C4-2B (cell line): ENCODE data around the gene CAMK1D.
"Not testable (repeated sequence)": the region's sequence is repeated elsewhere in the genome, so short reads cannot be mapped to it uniquely, and the experiment has no call there.

Experiments
- H3K27ac ChIP-seq: fragments of 450-650 bp; 2 replicates; pipeline ENCODE4 v1.5.1; 2017
- ZFX ChIP-seq: fragments of 450-650 bp; IDR thresholded peaks from 2 replicates; pipeline ENCODE4 v1.6.1; 2017
- TF ChIP-seq, protein P1 (sequence below): fragments of 450-650 bp; conservative IDR thresholded peaks from 2 replicates; pipeline ENCODE4 v1.5.1; 2017; ENCODE audit warnings: mild to moderate bottlenecking

The CAMK1D gene

DNA sequence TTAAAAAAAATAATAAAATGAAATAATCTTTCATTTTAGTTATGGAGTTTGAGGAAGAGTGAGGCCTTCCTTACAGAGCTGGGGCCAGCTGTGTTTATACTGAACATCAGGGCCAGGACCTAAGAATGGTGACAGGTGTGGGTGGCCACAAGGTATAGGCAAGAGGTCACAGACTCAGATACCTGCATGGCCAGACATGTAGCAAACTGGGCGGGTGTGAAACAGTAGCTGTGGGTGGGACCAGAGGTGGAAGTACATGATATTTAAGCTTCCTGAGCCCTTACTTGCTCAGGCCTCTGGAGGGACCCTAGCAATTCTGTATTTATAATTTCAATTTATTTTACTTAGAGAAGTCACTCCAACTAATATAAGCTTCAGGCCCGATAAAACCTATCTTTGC is 27.7 kb upstream of the CAMK1D start:
- no peak overlapping the region for H3K27ac ChIP-seq
- TF ChIP-seq, protein P1, sequence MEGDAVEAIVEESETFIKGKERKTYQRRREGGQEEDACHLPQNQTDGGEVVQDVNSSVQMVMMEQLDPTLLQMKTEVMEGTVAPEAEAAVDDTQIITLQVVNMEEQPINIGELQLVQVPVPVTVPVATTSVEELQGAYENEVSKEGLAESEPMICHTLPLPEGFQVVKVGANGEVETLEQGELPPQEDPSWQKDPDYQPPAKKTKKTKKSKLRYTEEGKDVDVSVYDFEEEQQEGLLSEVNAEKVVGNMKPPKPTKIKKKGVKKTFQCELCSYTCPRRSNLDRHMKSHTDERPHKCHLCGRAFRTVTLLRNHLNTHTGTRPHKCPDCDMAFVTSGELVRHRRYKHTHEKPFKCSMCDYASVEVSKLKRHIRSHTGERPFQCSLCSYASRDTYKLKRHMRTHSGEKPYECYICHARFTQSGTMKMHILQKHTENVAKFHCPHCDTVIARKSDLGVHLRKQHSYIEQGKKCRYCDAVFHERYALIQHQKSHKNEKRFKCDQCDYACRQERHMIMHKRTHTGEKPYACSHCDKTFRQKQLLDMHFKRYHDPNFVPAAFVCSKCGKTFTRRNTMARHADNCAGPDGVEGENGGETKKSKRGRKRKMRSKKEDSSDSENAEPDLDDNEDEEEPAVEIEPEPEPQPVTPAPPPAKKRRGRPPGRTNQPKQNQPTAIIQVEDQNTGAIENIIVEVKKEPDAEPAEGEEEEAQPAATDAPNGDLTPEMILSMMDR = no peak
- TF ChIP-seq ZFX = no peak

DNA sequence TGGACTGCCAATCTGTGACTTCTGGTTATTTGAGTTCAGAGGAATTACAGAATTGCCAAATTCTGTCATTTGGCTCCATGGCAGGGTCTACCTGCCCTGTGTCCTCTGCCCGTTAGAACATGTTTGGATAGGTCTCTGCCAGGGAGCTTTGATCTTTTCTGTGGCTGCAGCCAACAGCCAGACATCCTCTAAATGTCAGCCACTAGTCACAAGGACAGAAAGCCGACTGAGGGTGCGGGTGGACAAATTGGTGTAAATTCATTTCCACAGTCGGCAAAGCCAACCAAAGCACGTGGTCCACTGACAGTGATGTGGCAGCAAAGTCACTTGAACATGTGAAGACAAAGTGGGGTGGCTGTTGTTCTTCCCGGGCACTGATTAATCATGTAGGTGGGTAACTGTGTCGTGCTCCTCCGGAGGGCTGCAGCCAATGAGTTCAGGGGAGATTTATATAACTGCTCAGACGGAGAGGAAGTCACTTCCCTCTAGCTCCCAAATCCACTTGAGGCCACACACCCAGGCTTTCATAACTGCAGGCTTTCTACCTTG is 26.7 kb upstream of the CAMK1D start:
- no peak overlapping the region for H3K27ac ChIP-seq
- TF ChIP-seq, protein P1 = no peak
- TF ChIP-seq ZFX = no peak

DNA sequence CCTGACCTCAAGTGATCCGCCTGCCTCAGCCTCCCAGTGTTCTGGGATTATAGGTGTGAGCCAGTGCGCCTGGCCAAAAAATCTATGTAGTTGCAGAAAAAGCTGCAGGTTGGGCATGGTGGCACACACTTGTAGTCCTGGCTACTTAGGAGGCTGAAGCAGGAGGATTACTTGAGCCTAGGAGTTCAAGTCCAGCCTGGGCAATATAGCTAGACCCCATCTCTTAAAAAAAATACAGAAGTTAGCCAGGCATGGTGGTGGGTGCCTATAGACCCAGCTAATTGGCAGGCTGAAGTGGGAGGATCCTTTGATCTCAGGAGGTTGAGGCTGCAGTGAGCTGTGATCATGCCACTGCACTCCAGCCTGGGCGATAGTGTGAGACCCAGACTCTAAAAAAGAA is 24.8 kb upstream of the CAMK1D start:
- TF ChIP-seq, protein P1 = no peak
- no peak for TF ChIP-seq ZFX
- no peak overlapping the region for H3K27ac ChIP-seq

DNA sequence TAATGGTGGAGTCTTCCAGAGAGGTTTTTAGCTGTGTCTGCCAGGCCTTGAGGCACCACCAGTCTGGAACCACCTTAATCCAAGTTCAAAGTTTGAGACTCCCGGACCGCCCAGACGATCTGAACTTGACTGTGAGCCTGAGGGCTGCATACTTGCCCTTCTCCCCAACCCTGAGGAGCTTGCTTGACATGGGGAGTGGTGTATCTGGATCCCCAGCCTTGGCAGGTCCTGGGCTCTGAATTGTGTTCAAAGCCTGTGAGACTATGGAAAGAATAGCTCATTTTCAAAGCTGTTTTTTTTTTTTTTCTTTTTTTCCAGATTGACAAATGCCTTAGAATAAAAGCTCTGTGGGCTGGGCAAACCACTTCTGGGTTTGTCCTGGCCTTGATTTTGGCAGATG is 22.3 kb upstream of the CAMK1D start:
- no peak overlapping the region for H3K27ac ChIP-seq
- TF ChIP-seq ZFX = no peak
- TF ChIP-seq, protein P1 = no peak

DNA sequence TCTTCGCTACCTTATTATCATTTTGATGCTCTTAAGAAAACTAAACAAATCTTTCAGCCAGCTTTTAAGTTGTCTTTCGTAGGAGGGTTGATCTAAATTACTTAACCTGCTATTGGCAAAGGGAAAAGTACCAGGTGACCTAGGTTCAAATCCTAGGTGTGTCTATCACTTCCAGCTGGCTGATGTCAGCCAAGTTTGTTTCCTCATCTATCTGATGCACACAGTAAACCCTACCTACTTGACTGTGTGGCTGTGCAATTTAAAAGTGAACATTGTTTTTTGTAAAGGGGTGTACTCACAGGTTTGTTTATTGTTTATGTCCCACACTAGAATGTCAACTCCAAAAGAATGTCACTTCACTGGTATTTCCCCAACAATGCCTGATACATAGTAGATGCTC is 21.9 kb upstream of the CAMK1D start:
- TF ChIP-seq, protein P1 = no peak
- no peak for TF ChIP-seq ZFX
- no peak overlapping the region for H3K27ac ChIP-seq

DNA sequence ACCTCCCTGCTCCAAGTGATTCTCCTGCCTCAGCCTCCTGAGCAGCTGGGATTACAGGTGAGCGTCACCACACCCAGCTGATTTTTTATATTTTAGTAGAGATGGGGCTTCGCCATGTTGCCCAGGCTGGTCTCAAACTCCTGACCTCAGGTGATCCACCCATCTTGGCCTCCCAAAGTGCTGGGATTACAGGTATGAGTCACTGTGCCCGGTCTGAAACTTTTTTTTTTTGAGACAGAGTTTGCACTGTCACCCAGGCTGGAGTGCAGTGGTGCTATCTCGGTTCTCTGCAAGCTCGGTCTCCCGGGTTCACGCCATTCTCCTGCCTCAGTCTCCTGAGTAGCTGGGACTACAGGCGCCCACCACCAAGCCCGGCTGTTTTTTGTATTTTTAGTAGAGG is 21.0 kb upstream of the CAMK1D start:
- not testable (repeated sequence) for H3K27ac ChIP-seq

DNA sequence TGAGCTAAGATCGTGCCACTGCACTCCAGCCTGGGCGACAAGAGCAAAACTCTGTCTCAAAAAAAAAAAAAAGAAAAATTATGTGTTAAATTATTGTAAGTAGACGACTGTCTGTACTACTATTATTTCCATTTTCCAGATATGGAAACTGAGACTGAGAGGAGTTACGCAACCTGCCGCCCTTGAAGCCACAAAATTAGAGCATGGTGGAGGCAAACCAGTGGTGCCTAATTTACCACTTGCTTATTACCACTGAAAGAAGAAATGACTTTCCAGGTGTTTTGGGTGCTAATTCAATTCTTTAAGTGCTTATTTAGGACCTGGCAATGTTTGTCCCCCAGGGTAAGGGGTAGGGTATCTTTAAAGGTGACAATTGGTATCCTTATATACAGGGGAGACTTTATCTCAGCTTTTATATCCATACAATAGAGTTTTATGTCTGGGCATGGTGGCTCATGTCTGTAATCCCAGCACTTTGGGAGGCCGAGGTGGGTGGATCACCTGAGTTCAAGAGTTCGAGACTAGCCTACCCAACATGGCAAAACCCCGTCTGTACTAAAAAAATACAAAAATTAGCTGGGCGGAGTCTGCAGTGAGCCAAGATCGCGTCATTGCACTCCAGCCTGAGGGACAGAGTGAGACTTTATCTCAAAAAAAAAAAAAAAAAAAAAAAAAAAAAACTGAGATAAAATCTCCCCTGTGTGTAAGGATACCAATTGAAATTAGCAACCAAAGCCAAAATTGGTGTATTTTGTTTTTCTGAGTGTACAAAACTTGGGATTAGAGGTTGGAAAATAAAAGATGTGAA is 16.6 kb upstream of the CAMK1D start:
- no peak overlapping the region for H3K27ac ChIP-seq
- TF ChIP-seq, protein P1 = no peak
- TF ChIP-seq ZFX = no peak
